Measurements from ENCODE around the gene ASTN2. TPM values are rescaled to one million over a fixed set of nuclear protein-coding genes. Genes with fewer than 3 reads are reported as not detected.

Gene ASTN2
- total and polyA plus RNA-seq, 10 donors: 0.87 to 6.1 (median 3.7) TPM

DNA sequence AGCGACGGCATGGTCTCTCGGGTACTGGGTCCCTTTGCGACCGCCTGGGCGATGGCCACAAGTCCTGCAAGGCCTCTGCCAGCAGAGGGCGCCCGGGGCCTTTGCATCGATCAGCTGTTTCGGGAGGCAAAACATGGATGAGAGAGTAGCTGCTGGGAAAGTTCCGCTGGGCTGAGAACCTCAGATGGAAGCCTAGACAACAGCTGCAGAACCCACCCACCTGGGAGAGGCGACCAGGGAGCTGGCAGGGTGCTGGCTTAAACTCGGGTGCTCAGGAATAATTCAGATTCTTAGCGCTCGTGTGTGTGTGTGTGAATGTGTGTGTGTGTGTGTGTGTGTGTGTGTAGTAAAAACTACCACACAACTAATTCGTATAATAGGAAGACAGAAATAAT is 677.7 kb downstream of the ASTN2 start:
- no peak overlapping the region for H3K4me3 ChIP-seq
- peak; percentile 86 for DNase-seq
- 11 to 21% (median 16%) methylated on average over 16 of the region's 16 CpGs for WGBS, 5 donors
- H3K27ac ChIP-seq: no peak overlapping the region
- H3K27me3 ChIP-seq (replicated peaks in 1 of 7): peaks cover 0 to 10% (median 0%) of the 10 kb centered on the region in 7 donors
- H3K9me3 ChIP-seq: no peaks in the 10 kb centered on the region
- intact Hi-C loops (cut with DNase I; ENCODE audit: low total_unique reads): loop anchor here (5.0 to 10.0 kb wide), 2 partner anchors 125 to 678 kb away; partner anchors contain the start of gene ASTN2
- no peak for TF ChIP-seq POLR2A (IDR thresholded peaks at IDR 0.05)
- no peak for TF ChIP-seq POLR2AphosphoS5 (IDR thresholded peaks at IDR 0.05)
- TF ChIP-seq, protein P1, sequence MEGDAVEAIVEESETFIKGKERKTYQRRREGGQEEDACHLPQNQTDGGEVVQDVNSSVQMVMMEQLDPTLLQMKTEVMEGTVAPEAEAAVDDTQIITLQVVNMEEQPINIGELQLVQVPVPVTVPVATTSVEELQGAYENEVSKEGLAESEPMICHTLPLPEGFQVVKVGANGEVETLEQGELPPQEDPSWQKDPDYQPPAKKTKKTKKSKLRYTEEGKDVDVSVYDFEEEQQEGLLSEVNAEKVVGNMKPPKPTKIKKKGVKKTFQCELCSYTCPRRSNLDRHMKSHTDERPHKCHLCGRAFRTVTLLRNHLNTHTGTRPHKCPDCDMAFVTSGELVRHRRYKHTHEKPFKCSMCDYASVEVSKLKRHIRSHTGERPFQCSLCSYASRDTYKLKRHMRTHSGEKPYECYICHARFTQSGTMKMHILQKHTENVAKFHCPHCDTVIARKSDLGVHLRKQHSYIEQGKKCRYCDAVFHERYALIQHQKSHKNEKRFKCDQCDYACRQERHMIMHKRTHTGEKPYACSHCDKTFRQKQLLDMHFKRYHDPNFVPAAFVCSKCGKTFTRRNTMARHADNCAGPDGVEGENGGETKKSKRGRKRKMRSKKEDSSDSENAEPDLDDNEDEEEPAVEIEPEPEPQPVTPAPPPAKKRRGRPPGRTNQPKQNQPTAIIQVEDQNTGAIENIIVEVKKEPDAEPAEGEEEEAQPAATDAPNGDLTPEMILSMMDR (IDR thresholded peaks at IDR 0.05 in 8 of 11, conservative IDR thresholded peaks at IDR 0.05 in 3 of 11): peak; percentile 32 to 84 (median 73)
- H3K4me1 ChIP-seq: peaks cover 0 to 7% (median 2%) of the 10 kb centered on the region in 6 donors
- H3K36me3 ChIP-seq: no peaks in the 10 kb centered on the region

- no peaks in the 10 kb centered on the region for H3K9me3 ChIP-seq
- peaks cover 0 to 7% (median 2%) of the 10 kb centered on the region in 6 donors for H3K4me1 ChIP-seq
- H3K27ac ChIP-seq: no peak overlapping the region
- no peaks in the 10 kb centered on the region for H3K36me3 ChIP-seq
- TF ChIP-seq POLR2A (IDR thresholded peaks at IDR 0.05) (no peak), POLR2AphosphoS5 (IDR thresholded peaks at IDR 0.05) (no peak)
- TF ChIP-seq, protein P1 (IDR thresholded peaks at IDR 0.05 in 8 of 11, conservative IDR thresholded peaks at IDR 0.05 in 3 of 11): no peak
- DNase-seq: no peak
- no peak overlapping the region for H3K4me3 ChIP-seq
- peaks cover 0 to 10% (median 0%) of the 10 kb centered on the region in 7 donors for H3K27me3 ChIP-seq (replicated peaks in 1 of 7)
- 51 to 61% (median 56%) methylated on average over 8 of the region's 8 CpGs for WGBS, 5 donors
- intact Hi-C loops (cut with DNase I; ENCODE audit: low total_unique reads): loop anchor here (5.0 to 10.0 kb wide), 2 partner anchors 126 to 678 kb away; partner anchors contain the start of gene ASTN2
Measured at GRCh38 chr9:116736399-116737151, 678.3 kb downstream of the ASTN2 start.

- H3K36me3 ChIP-seq: no peaks in the 10 kb centered on the region
- peaks cover 0 to 7% (median 2%) of the 10 kb centered on the region in 6 donors for H3K4me1 ChIP-seq
- H3K9me3 ChIP-seq: no peaks in the 10 kb centered on the region
- no peak overlapping the region for H3K4me3 ChIP-seq
- no peak for DNase-seq
- no peak overlapping the region for H3K27ac ChIP-seq
- no peak for TF ChIP-seq POLR2AphosphoS5 (IDR thresholded peaks at IDR 0.05)
- TF ChIP-seq POLR2A (IDR thresholded peaks at IDR 0.05): no peak
- TF ChIP-seq, protein P1 (IDR thresholded peaks at IDR 0.05 in 8 of 11, conservative IDR thresholded peaks at IDR 0.05 in 3 of 11): no peak
- WGBS, 5 donors: 74 to 79% (median 76%) methylated on average over 6 to 9 of the region's 9 CpGs
- H3K27me3 ChIP-seq (replicated peaks in 1 of 7): peaks cover 0 to 10% (median 0%) of the 10 kb centered on the region in 7 donors
- intact Hi-C loops (cut with DNase I; ENCODE audit: low total_unique reads): loop anchor here (10.0 kb wide), 1 partner anchor 682 kb away; the partner anchor contains the start of gene ASTN2
Measured at GRCh38 chr9:116733010-116733641, 681.7 kb downstream of the ASTN2 start.

- no peak overlapping the region for H3K4me3 ChIP-seq
- H3K27me3 ChIP-seq (replicated peaks in 1 of 7): no peaks in the 10 kb centered on the region
- H3K27ac ChIP-seq: no peak overlapping the region
- no peaks in the 10 kb centered on the region for H3K4me1 ChIP-seq
- intact Hi-C loops (cut with DNase I; ENCODE audit: low total_unique reads): no loop called here
- H3K36me3 ChIP-seq: no peaks in the 10 kb centered on the region
- no peaks in the 10 kb centered on the region for H3K9me3 ChIP-seq
- no peak for DNase-seq
- no peak for TF ChIP-seq POLR2A (IDR thresholded peaks at IDR 0.05)
- TF ChIP-seq POLR2AphosphoS5 (IDR thresholded peaks at IDR 0.05): no peak
- TF ChIP-seq, protein P1 (IDR thresholded peaks at IDR 0.05 in 8 of 11, conservative IDR thresholded peaks at IDR 0.05 in 3 of 11): no peak
Measured at GRCh38 chr9:116726602-116727001, 688.3 kb downstream of the ASTN2 start.

Data from spleen (tissue), 11 donors.